K562 (cell line): Measurements from ENCODE around the gene NCAPD2. TPM values are rescaled to one million over a fixed set of nuclear protein-coding genes. Genes with fewer than 3 reads are reported as not detected.

Experiments
- ATF3 ChIP-seq, 2 experiments: fragments of 450-650 bp in 1 of 2; sonication (generic) in 1 of 2; formaldehyde crosslinking in 1 of 2; IDR thresholded peaks in 1 of 2; conservative IDR thresholded peaks in 1 of 2; 2 replicates each; pipeline versions ENCODE4 v1.6.1 to v1.8.1; 2016 to 2023; ENCODE audit warnings: mild to moderate bottlenecking in 2 of 2, moderate library complexity in 2 of 2, inconsistent platforms in 1 of 2, missing genetic modification reagents in 1 of 2
- ETV1 ChIP-seq: fragments of 450-650 bp; conservative IDR thresholded peaks from 2 replicates; pipeline ENCODE4 v1.6.1; 2016; ENCODE audit warnings: missing genetic modification characterization, control low read depth, low read depth, missing compliant biosample characterization
- FOS ChIP-seq: IDR thresholded peaks from 3 replicates; pipeline ENCODE4 v1.6.1; 2011; ENCODE audit not compliant: insufficient read length; ENCODE audit errors: extremely low read depth
- HMGN3 ChIP-seq: IDR thresholded peaks from 2 replicates; pipeline ENCODE4 v1.6.1; 2011; ENCODE audit warnings: borderline replicate concordance, low read depth, mild to moderate bottlenecking, mixed read lengths, low read length; ENCODE audit not compliant: insufficient read length; ENCODE audit errors: extremely low read depth
- ILK ChIP-seq: fragments of 450-650 bp; IDR thresholded peaks from 2 replicates; pipeline ENCODE4 v1.6.1; 2016; ENCODE audit warnings: missing genetic modification characterization, low read depth, mild to moderate bottlenecking, missing compliant biosample characterization, moderate library complexity, borderline replicate concordance
- MAZ ChIP-seq, 2 experiments: fragments of 450-650 bp in 1 of 2; sonication (generic) in 1 of 2; formaldehyde crosslinking; IDR thresholded peaks in 1 of 2; conservative IDR thresholded peaks in 1 of 2; 2 replicates each; pipeline versions ENCODE4 v1.4.0 to v1.5.0; 2020; ENCODE audit warnings: mild to moderate bottlenecking in 1 of 2, missing genetic modification reagents in 1 of 2
- MYBL2 ChIP-seq, 2 experiments: fragments of 450-650 bp in 1 of 2; sonication (generic) in 1 of 2; formaldehyde crosslinking in 1 of 2; IDR thresholded peaks; 2 replicates each; pipeline versions ENCODE4 v1.6.1 to v1.8.1; 2017 to 2022; ENCODE audit warnings: borderline replicate concordance in 1 of 2, inconsistent platforms in 1 of 2, low read depth in 1 of 2, mild to moderate bottlenecking in 1 of 2, missing genetic modification reagents in 1 of 2, moderate library complexity in 1 of 2
- NFRKB ChIP-seq: fragments of 450-650 bp; IDR thresholded peaks from 2 replicates; pipeline ENCODE4 v1.6.1; 2016; ENCODE audit warnings: low read depth
- PHB2 ChIP-seq: fragments of 450-650 bp; IDR thresholded peaks from 2 replicates; pipeline ENCODE4 v1.6.1; 2017; ENCODE audit warnings: low read depth
- RBBP5 ChIP-seq: fragments of 200-600 bp; sonication (generic); IDR thresholded peaks from 2 replicates; pipeline ENCODE4 v1.6.1; 2012; ENCODE audit warnings: borderline replicate concordance, mild to moderate bottlenecking, low read length, control low read depth, inconsistent platforms; ENCODE audit not compliant: insufficient read depth, poor library complexity, severe bottlenecking
- SAFB ChIP-seq: fragments of 200-400 bp; formaldehyde crosslinking; IDR thresholded peaks from 2 replicates; pipeline ENCODE4 v1.6.1; 2017; ENCODE audit warnings: low read depth, low read length, borderline replicate concordance
- SIN3A ChIP-seq, 2 experiments: fragments of 150-350 bp in 1 of 2; IDR thresholded peaks; 2 replicates each; pipeline ENCODE4 v1.6.1; 2011 to 2016; ENCODE audit warnings: borderline replicate concordance in 2 of 2, low read depth in 2 of 2, low read length in 2 of 2, mild to moderate bottlenecking in 2 of 2, moderate library complexity in 2 of 2; ENCODE audit not compliant: control insufficient read depth in 1 of 2
- SIN3B ChIP-seq: fragments of 450-650 bp; IDR thresholded peaks from 2 replicates; pipeline ENCODE4 v1.6.1; 2017; ENCODE audit warnings: low read depth, mild to moderate bottlenecking, moderate library complexity
- SNRNP70 ChIP-seq: fragments of 200-400 bp; formaldehyde crosslinking; optimal IDR thresholded peaks from 2 replicates; pipeline ENCODE3; 2017; ENCODE audit warnings: low read depth, low read length
- SREBF2 ChIP-seq: sonication (generic); formaldehyde crosslinking; IDR thresholded peaks from 2 replicates; pipeline ENCODE4 v1.4.0; 2020; ENCODE audit warnings: mild to moderate bottlenecking, missing genetic modification reagents
- THAP12 ChIP-seq: fragments of 250-450 bp; sonication (Bioruptor Pico); IDR thresholded peaks from 2 replicates; pipeline ENCODE4 v1.9.0; 2021; ENCODE audit warnings: mild to moderate bottlenecking, inconsistent platforms
- ZKSCAN8 ChIP-seq: fragments of 200-800 bp; sonication (Bioruptor generic); IDR thresholded peaks from 2 replicates; pipeline ENCODE4 v1.6.1; 2016; ENCODE audit warnings: missing genetic modification characterization, missing compliant biosample characterization
- ZNF398 ChIP-seq: fragments of 250-450 bp; sonication (Bioruptor Pico); IDR thresholded peaks from 2 replicates; pipeline ENCODE4 v1.8.0; 2021; ENCODE audit warnings: moderate library complexity, mild to moderate bottlenecking, inconsistent platforms
- ZNF655 ChIP-seq: fragments of 250-450 bp; sonication (Bioruptor Pico); IDR thresholded peaks from 2 replicates; pipeline ENCODE4 v1.5.0; 2021
- polyA plus RNA-seq, 8 experiments: library from polyadenylated mRNA; depleted of rRNA in 4 of 8; stranded (reverse) in 5 of 8; unstranded in 3 of 8; fragments of >200 nt; fragmentation: Nextera tagmentation in 2 of 8; fragmentation: Illumina TruSeq in 1 of 8; extraction: Ambion mirVana in 2 of 8; extraction: Trizol in 1 of 8; gene quantifications; 2 replicates each; pipeline versions ENCODE4 v1.2.1 to v1.2.3, GENCODE V29; 2011 to 2014; ENCODE audit warnings: inconsistent platforms in 1 of 8, missing spikeins in 1 of 8
- total RNA-seq, 7 experiments: library from RNA; depleted of rRNA in 6 of 7; stranded (reverse); fragments of >200 nt in 6 of 7; fragmentation: Illumina TruSeq in 2 of 7; extraction: Trizol in 2 of 7; gene quantifications; 2 replicates each; pipeline versions ENCODE4 v1.2.1 to v1.2.3, GENCODE V29; 2011 to 2021; ENCODE audit warnings: low replicate concordance in 1 of 7

Gene NCAPD2
- total and polyA plus RNA-seq, 9 of the 15 experiments (the other 6 are each of a cell fraction or from before 2014, with no cell fraction given) = 16.9 to 93.7 (median 68.3) TPM

- TF ChIP-seq THAP12 (CRISPR knock-in tag) = no peak
- TF ChIP-seq ETV1 (tag) = no peak
- TF ChIP-seq PHB2 = no peak
- no peak; a peak in 1 of 4 replicates for TF ChIP-seq SIN3A (IDR thresholded peaks at IDR 0.05; ENCODE audit: borderline replicate concordance in 2 of 2, control insufficient read depth in 1 of 2, low read depth in 2 of 2, low read length in 2 of 2)
- peak in 1 of 2 experiments; percentile 87; a peak in 3 of 4 replicates for TF ChIP-seq MAZ (CRISPR knock-in tag; conservative IDR thresholded peaks at IDR 0.05 in 1 of 2, IDR thresholded peaks at IDR 0.05 in 1 of 2)
- TF ChIP-seq MYBL2 (IDR thresholded peaks at IDR 0.05; ENCODE audit: low read depth) = no peak
- TF ChIP-seq MYBL2 (CRISPR knock-in tag; IDR thresholded peaks at IDR 0.05; ENCODE audit: borderline replicate concordance) = no peak
- no peak for TF ChIP-seq ATF3 (IDR thresholded peaks at IDR 0.05)
- TF ChIP-seq ATF3 (CRISPR knock-in tag; conservative IDR thresholded peaks at IDR 0.05) = peak; percentile 66; the same call in 1 of the 2 replicates
- TF ChIP-seq ZNF655 (CRISPR knock-in tag) = no peak
- no peak for TF ChIP-seq NFRKB
- no peak for TF ChIP-seq FOS
- no peak for TF ChIP-seq RBBP5
- TF ChIP-seq SNRNP70 = no peak
- TF ChIP-seq ZKSCAN8 (CRISPR knock-in tag) = no peak
- TF ChIP-seq HMGN3 = peak; percentile 44
- TF ChIP-seq SAFB = no peak
- TF ChIP-seq SIN3B = peak; percentile 47; the same call in 1 of the 2 replicates
- no peak for TF ChIP-seq ZNF398 (CRISPR knock-in tag)
- TF ChIP-seq ILK (tag) = no peak
- no peak for TF ChIP-seq SREBF2
These were observed 40.2 kb downstream of the NCAPD2 start, which contains the start of gene GAPDH (continued) for GRCh38 chr12:6533923-6534694.
